ENCODE results near the gene HPN. TPM values are rescaled to one million over a fixed set of nuclear protein-coding genes. Genes with fewer than 3 reads are reported as not detected.

Gene HPN
- total RNA-seq, 1 experiment from 2014 or later = 10.6 TPM

DNA sequence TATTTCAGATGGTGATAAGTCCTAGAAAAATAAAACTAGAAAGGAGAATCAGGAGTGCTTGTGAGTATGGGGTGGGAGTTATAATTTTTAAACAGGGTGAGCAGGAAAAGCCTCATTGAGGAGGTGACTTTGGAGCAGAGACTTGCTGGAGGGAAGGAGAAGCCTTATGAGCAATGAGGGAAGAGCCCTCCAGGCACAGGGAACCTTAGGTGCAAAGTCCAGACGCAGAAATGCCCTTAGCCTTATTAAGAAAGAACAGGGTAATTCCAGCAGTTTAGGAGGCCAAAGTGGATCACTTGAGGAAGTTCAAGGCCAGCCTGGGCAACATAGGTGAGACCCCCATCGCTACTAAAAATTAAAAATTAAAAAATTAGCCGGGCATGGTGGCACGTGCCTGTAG lies 53.1 kb downstream of the HPN start:
- H3K4me1 ChIP-seq (ENCODE audit: insufficient read depth, low read length) = no peaks in the 10 kb centered on the region
- H2BK12ac ChIP-seq (ENCODE audit: insufficient read length, low read depth, low read length) = no peak overlapping the region
- no peak overlapping the region for H4K91ac ChIP-seq (ENCODE audit: insufficient read length, low read depth, low read length)
- H3K36me3 Mint-ChIP-seq (ENCODE audit: insufficient read depth in 1 of 3, low read depth in 3 of 3) = no peaks in the 10 kb centered on the region
- no peak overlapping the region for H2BK15ac ChIP-seq (ENCODE audit: low read depth, low read length)
- H3K23me2 ChIP-seq (ENCODE audit: insufficient read length, low read depth, low read length, poor library complexity, severe bottlenecking) = no peaks in the 10 kb centered on the region
- TF ChIP-seq, protein P1, sequence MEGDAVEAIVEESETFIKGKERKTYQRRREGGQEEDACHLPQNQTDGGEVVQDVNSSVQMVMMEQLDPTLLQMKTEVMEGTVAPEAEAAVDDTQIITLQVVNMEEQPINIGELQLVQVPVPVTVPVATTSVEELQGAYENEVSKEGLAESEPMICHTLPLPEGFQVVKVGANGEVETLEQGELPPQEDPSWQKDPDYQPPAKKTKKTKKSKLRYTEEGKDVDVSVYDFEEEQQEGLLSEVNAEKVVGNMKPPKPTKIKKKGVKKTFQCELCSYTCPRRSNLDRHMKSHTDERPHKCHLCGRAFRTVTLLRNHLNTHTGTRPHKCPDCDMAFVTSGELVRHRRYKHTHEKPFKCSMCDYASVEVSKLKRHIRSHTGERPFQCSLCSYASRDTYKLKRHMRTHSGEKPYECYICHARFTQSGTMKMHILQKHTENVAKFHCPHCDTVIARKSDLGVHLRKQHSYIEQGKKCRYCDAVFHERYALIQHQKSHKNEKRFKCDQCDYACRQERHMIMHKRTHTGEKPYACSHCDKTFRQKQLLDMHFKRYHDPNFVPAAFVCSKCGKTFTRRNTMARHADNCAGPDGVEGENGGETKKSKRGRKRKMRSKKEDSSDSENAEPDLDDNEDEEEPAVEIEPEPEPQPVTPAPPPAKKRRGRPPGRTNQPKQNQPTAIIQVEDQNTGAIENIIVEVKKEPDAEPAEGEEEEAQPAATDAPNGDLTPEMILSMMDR (conservative IDR thresholded peaks at IDR 0.05) = no peak
- no peak overlapping the region for H3K4ac ChIP-seq (ENCODE audit: low read depth, low read length)
- H3K14ac ChIP-seq (ENCODE audit: insufficient read depth, low read length) = no peak overlapping the region
- H4K5ac ChIP-seq (ENCODE audit: insufficient read length, low read depth, low read length) = no peak overlapping the region
- no peak for DNase-seq
- H4K20me1 ChIP-seq (ENCODE audit: control insufficient read depth, insufficient read depth, insufficient read length) = no peaks in the 10 kb centered on the region
- no peak overlapping the region for H3K9ac ChIP-seq (ENCODE audit: extremely low read depth, insufficient read length, low read length)
- no peak overlapping the region for H3K18ac ChIP-seq (ENCODE audit: insufficient read length, low read depth, low read length)
- H3K4me2 ChIP-seq (ENCODE audit: insufficient read depth, insufficient read length, low read length) = no peak overlapping the region
- H3K79me1 ChIP-seq (ENCODE audit: insufficient read depth, low read depth, low read length, poor library complexity, severe bottlenecking) = no peaks in the 10 kb centered on the region
- no peak overlapping the region for H2AFZ ChIP-seq (ENCODE audit: low read length)
- H2BK5ac ChIP-seq (ENCODE audit: insufficient read length, low read length) = no peak overlapping the region
- no peak overlapping the region for H3K27ac ChIP-seq (ENCODE audit: insufficient read length, low read depth, low read length)
- H2BK120ac ChIP-seq (ENCODE audit: low read depth, low read length, poor library complexity, severe bottlenecking) = no peak overlapping the region
- peaks cover 18 to 22% of the 10 kb centered on the region in 2 experiments for H3K4me1 Mint-ChIP-seq
- H3K27me3 ChIP-seq (ENCODE audit: insufficient read depth, low read length) = no peaks in the 10 kb centered on the region
- H3K9me3 Mint-ChIP-seq = no peaks in the 10 kb centered on the region
- no peak overlapping the region for H3T11ph ChIP-seq (ENCODE audit: low read length)
- no peak overlapping the region for H2AK5ac ChIP-seq (ENCODE audit: insufficient read length, low read length)
- H4K8ac ChIP-seq (replicated peaks; ENCODE audit: insufficient read length, low read depth, low read length) = no peak overlapping the region
- H2BK20ac ChIP-seq (ENCODE audit: low read depth, low read length, poor library complexity, severe bottlenecking) = no peak overlapping the region
- no peaks in the 10 kb centered on the region for H3K79me2 ChIP-seq (ENCODE audit: insufficient read depth, low read length)
- H3K27me3 Mint-ChIP-seq (ENCODE audit: low read depth) = peaks cover 3% of the 10 kb centered on the region
- H3K4me3 Mint-ChIP-seq = no peak overlapping the region
- H3K27ac Mint-ChIP-seq = no peak overlapping the region
- no CpG with 5 or more reads among the region's 4 CpGs for WGBS (ENCODE audit: extremely low coverage, insufficient read length, low lambda C conversion rate)
- H3K56ac ChIP-seq (ENCODE audit: insufficient read length, low read depth, low read length) = no peak overlapping the region
- no peak overlapping the region for H3K23ac ChIP-seq (ENCODE audit: insufficient read length, low read depth, low read length)
- H3K9me3 ChIP-seq (ENCODE audit: control insufficient read depth, low read depth, low read length) = no peaks in the 10 kb centered on the region

All from H9 (cell line).